Spleen (tissue), 11 donors: ENCODE data around the gene SRPRB. TPM values are rescaled to one million over a fixed set of nuclear protein-coding genes. Genes with fewer than 3 reads are reported as not detected.

Experiments used
- DNase-seq: peaks from one replicate; pipeline ENCODE4 v3.0.0-alpha.2; 2020
- H3K27ac ChIP-seq, 8 donors: fragments of 200-600 bp; sonication (generic) in 7 of 8; 1 replicate in 4 of 8; 2 replicates in 4 of 8; pipeline versions ENCODE4 v1.5.0 to v1.8.0; 2016 to 2021; ENCODE audit warnings: inconsistent platforms in 4 of 8, mild to moderate bottlenecking in 4 of 8, moderate library complexity in 1 of 8
- H3K27me3 ChIP-seq, 7 donors: fragments of 200-600 bp; sonication (generic) in 6 of 7; replicated peaks in 1 of 7; 1 replicate in 4 of 7; 2 replicates in 3 of 7; pipeline versions ENCODE4 v1.5.0 to v1.8.0; 2016 to 2021; ENCODE audit warnings: inconsistent platforms in 3 of 7, mild to moderate bottlenecking in 1 of 7
- H3K36me3 ChIP-seq, 6 donors: fragments of 200-600 bp; sonication (generic) in 5 of 6; 1 replicate in 4 of 6; 2 replicates in 2 of 6; pipeline versions ENCODE4 v1.5.0 to v1.8.0; 2016 to 2021; ENCODE audit warnings: inconsistent platforms in 2 of 6
- H3K4me1 ChIP-seq, 6 donors: fragments of 200-600 bp; sonication (generic) in 5 of 6; 1 replicate in 3 of 6; 2 replicates in 3 of 6; pipeline versions ENCODE4 v1.5.0 to v1.8.0; 2016 to 2021; ENCODE audit warnings: inconsistent platforms in 3 of 6
- H3K4me3 ChIP-seq, 8 donors: fragments of 200-600 bp; sonication (generic) in 7 of 8; 1 replicate in 4 of 8; 2 replicates in 4 of 8; pipeline versions ENCODE4 v1.5.0 to v1.8.0; 2016 to 2021; ENCODE audit warnings: inconsistent platforms in 4 of 8, mild to moderate bottlenecking in 4 of 8, moderate library complexity in 2 of 8
- H3K9me3 ChIP-seq, 8 donors: fragments of 200-600 bp; sonication (generic) in 7 of 8; 1 replicate in 4 of 8; 2 replicates in 4 of 8; pipeline versions ENCODE4 v1.5.0 to v1.8.0; 2016 to 2021; ENCODE audit warnings: inconsistent platforms in 4 of 8
- CTCF ChIP-seq, 11 experiments: fragments of 200-600 bp in 7 of 11; fragments of 450-650 bp in 4 of 11; sonication (generic) in 4 of 11; IDR thresholded peaks in 8 of 11; conservative IDR thresholded peaks in 3 of 11; 1 replicate in 7 of 11; 2 replicates in 4 of 11; pipeline versions ENCODE4 v1.4.0 to v1.8.0; 2016 to 2021; ENCODE audit warnings: antibody characterized with exemption in 11 of 11, inconsistent platforms in 4 of 11, mild to moderate bottlenecking in 1 of 11
- POLR2A ChIP-seq, 3 donors: fragments of 450-650 bp; IDR thresholded peaks; one replicate each; pipeline ENCODE4 v1.5.1; 2017; ENCODE audit warnings: antibody characterized with exemption in 3 of 3, mild to moderate bottlenecking in 1 of 3
- POLR2AphosphoS5 ChIP-seq, 3 donors: sonication (generic); formaldehyde crosslinking; IDR thresholded peaks; one replicate each; pipeline ENCODE4 v1.5.1; 2017; ENCODE audit warnings: antibody characterized with exemption in 3 of 3
- WGBS, 5 donors: extraction: QIAGEN DNeasy Blood & Tissue Kit in 3 of 5; methylation state at CpG; one replicate each; pipeline versions ENCODE4 v1.1.5 to v1.1.7; 2013 to 2018; 5-methylcytosine and 5-hydroxymethylcytosine counted together
- intact Hi-C: fragments of 100-400 bp; cut with DNase I; formaldehyde crosslinking; loops from one replicate; pipeline ENCODE4 v1.15.0; 2023; ENCODE audit warnings: low total_unique reads
- polyA plus RNA-seq, 3 donors: library from polyadenylated mRNA; stranded (reverse); fragments of 200-250 nt; gene quantifications; one replicate each; pipeline ENCODE4 v1.2.1, GENCODE V29; 2013
- total RNA-seq, 7 donors: library from RNA; depleted of rRNA in 3 of 7; stranded (reverse); fragments of >200 nt in 3 of 7; fragmentation: NEBNext Ultra II Directional in 4 of 7; extraction: Animal tissue kit (Norgen Biotek cat#: 25700) in 4 of 7; gene quantifications; one replicate each; pipeline versions ENCODE4 v1.1.0 to v1.2.1, GENCODE V29; 2016 to 2021
- donor health status: healthy with polysubstance abuse.
- donor health status: DM: no; HTN: no; CAD: no; lungs with moderate emphysema.
- donor health status: DM: no; HTN: no; CAD: no.
- donor health status: Bipolar disorder and iron deficiency.
- donor health status: healthy.
- donor health status: DM: no; HTN: no; CAD: no.
- donor health status: DM: yes; HTN: yes; CAD: no.

SRPRB gene
- total and polyA plus RNA-seq, 10 donors: 11.5 to 38.5 (median 25.9) TPM

- H3K4me1 ChIP-seq: no peaks in the 10 kb centered on the region
- H3K9me3 ChIP-seq: peaks cover 0 to 5% (median 0%) of the 10 kb centered on the region in 8 donors
- H3K36me3 ChIP-seq: peaks cover 0 to 22% (median 2%) of the 10 kb centered on the region in 6 donors
- H3K27me3 ChIP-seq: no peaks in the 10 kb centered on the region
- intact Hi-C loops: no loop called here
- WGBS, 5 donors: 68 to 95% (median 88%) methylated on average over 4 of the region's 4 CpGs
- DNase-seq: no peak
- no peak for TF ChIP-seq CTCF (IDR thresholded peaks at IDR 0.05 in 8 of 11, conservative IDR thresholded peaks at IDR 0.05 in 3 of 11)
- TF ChIP-seq POLR2A (IDR thresholded peaks at IDR 0.05): no peak
- no peak for TF ChIP-seq POLR2AphosphoS5 (IDR thresholded peaks at IDR 0.05)
- H3K4me3 ChIP-seq: no peak overlapping the region
- no peak overlapping the region for H3K27ac ChIP-seq
These were observed 36.5 kb downstream of the SRPRB start for GRCh38 chr3:133842158-133842557.

- H3K4me3 ChIP-seq: no peak overlapping the region
- peaks cover 0 to 8% (median 2%) of the 10 kb centered on the region in 6 donors for H3K36me3 ChIP-seq
- peaks cover 0 to 5% (median 0%) of the 10 kb centered on the region in 8 donors for H3K9me3 ChIP-seq
- TF ChIP-seq CTCF (IDR thresholded peaks at IDR 0.05 in 8 of 11, conservative IDR thresholded peaks at IDR 0.05 in 3 of 11): no peak
- no peak for TF ChIP-seq POLR2AphosphoS5 (IDR thresholded peaks at IDR 0.05)
- no peak for TF ChIP-seq POLR2A (IDR thresholded peaks at IDR 0.05)
- no peak for DNase-seq
- no peak overlapping the region for H3K27ac ChIP-seq
- 82 to 93% (median 89%) methylated on average over 5 to 7 of the region's 7 CpGs for WGBS, 5 donors
- H3K4me1 ChIP-seq: no peaks in the 10 kb centered on the region
- no peaks in the 10 kb centered on the region for H3K27me3 ChIP-seq
- intact Hi-C loops: no loop called here
These were observed 38.0 kb downstream of the SRPRB start for GRCh38 chr3:133843634-133844033.

GRCh38 chr3:133845127-133845526 lies 39.5 kb downstream of the SRPRB start:
- DNase-seq: no peak
- WGBS, 5 donors: 89 to 99% (median 96%) methylated on average over 4 of the region's 4 CpGs
- Histone ChIP-seq H3K9me3 (peaks cover 0 to 5% (median 0%) of the 10 kb centered on the region in 8 donors), H3K27me3 (no peaks in the 10 kb centered on the region), H3K4me3 (no peak overlapping the region), H3K27ac (no peak overlapping the region), H3K36me3 (no peaks in the 10 kb centered on the region), H3K4me1 (no peaks in the 10 kb centered on the region)
- intact Hi-C loops: no loop called here
- TF ChIP-seq CTCF (IDR thresholded peaks at IDR 0.05 in 8 of 11, conservative IDR thresholded peaks at IDR 0.05 in 3 of 11) (no peak), POLR2A (IDR thresholded peaks at IDR 0.05) (no peak), POLR2AphosphoS5 (IDR thresholded peaks at IDR 0.05) (no peak)

- H3K36me3 ChIP-seq: no peaks in the 10 kb centered on the region
- H3K27ac ChIP-seq: no peak overlapping the region
- TF ChIP-seq CTCF (IDR thresholded peaks at IDR 0.05 in 8 of 11, conservative IDR thresholded peaks at IDR 0.05 in 3 of 11) (no peak), POLR2A (IDR thresholded peaks at IDR 0.05) (no peak), POLR2AphosphoS5 (IDR thresholded peaks at IDR 0.05) (no peak)
- intact Hi-C loops: no loop called here
- H3K4me1 ChIP-seq: peaks cover 0 to 17% (median 1%) of the 10 kb centered on the region in 6 donors
- H3K4me3 ChIP-seq: no peak overlapping the region
- peaks cover 0 to 5% (median 0%) of the 10 kb centered on the region in 8 donors for H3K9me3 ChIP-seq
- no peak for DNase-seq
- H3K27me3 ChIP-seq: no peaks in the 10 kb centered on the region
These were observed 43.7 kb downstream of the SRPRB start for GRCh38 chr3:133849346-133849745.
